HG03521 (cell line): Measurements from ENCODE around the gene ETFBKMT.
"Not testable (repeated sequence)": the region's sequence is repeated elsewhere in the genome, so short reads cannot be mapped to it uniquely, and the experiment has no call there.

ENCODE experiments used
- ATAC-seq: cut with Tn5 transposase; IDR thresholded peaks from one replicate; pipeline ENCODE4 v1.9.1; 2021; ENCODE audit warnings: mild to moderate bottlenecking, moderate library complexity; ENCODE audit not compliant: unreplicated experiment

The ETFBKMT gene

DNA sequence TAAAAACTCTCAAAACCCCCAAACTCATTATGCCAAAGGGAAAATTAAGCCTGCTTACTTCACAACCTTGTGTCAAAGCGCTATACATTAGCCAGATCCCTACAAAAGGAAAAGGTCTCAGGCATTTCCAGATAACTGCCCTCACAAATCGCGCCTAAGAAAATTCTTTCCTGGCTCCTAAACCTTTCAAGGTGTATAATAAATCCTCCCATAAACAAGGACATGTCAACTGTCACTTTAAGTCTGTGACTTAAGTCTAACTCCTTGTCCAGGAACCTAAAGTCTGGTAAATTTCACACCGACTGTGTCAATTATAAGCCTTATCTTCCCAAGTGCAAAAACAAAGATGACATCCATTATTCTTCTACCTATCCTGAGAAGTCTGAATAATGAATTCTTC is 4.3 kb upstream of the ETFBKMT start:
- no peak for ATAC-seq

DNA sequence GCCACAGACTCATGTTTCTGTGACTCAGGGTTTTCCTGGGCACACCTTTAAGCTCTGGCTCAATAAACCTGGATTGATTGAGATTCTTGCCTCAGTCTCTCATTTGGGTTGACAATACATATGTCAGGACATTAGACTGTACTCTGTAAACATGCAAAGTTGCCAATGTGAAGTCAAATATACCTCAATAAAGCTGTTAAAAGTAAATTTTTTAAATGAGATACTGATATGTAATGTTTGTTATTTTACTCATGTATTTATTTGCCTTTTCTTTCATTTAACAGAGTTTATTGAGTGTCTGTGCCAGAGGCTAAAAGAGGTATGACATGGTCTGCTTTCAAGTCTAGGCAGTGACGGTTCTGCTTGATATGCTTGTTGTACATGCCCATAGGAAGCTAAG is 3.7 kb upstream of the ETFBKMT start:
- no peak for ATAC-seq

DNA sequence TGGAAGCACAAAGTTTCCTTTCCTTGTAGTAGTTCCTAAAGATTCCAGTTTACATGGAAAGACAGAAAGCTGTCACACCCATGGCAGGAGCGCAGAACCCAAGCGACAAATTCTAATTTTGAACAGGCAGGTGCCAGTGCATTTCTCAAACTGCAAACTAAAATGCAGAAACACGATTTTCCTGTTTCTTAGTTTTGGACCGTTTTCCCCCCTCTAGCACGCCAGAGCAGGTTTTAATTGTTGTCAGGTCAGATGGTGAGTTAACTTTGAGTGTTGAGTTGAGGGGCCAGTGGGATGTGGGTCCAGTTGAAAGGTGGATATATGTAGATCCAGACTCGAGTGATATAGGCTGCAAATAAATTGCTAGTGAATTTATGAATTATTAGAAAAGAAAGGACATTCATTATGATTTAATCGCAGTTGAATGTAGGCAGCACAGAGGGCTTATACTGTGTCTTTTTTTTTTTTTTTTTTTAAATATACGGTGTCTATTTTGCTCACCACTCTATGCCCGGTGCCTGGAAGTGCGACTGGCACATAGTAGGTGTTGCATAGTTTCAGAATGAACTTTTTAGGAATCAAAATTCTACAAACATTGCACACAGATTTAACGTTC is 909 bp upstream of the ETFBKMT start:
- ATAC-seq = no peak

DNA sequence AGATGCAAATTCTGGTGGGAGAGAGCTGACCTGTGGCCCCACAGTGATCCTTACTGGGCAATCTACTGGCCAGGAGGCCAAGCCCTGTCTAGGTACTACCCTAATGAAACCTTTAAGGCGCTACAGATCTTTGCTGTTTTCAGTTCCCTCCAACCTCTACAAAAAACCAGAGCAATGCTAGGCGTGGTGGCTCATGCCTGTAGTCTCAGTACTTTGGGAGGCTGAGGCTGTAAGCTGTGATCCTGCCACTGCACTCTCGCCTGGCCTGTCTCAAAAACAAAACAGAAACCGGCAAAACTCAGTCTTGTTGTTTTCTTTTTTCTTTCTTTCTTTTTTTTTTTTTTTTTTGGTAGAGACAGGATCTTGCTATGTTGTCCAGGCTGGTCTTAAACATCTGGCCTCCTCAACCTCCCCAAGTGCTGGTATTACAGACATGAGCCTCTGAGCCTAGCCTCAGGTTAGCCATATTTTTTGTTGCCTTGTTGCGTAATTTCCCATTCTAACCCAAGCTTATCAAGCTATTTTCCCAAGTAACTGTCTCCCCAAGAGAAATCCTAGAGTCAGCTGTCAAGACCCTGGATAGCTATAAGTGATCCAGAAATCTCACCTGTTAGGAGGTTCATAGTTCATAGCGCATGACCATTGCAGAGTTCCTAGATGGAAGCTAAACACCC is 2.8 kb downstream of the ETFBKMT start:
- no peak for ATAC-seq

DNA sequence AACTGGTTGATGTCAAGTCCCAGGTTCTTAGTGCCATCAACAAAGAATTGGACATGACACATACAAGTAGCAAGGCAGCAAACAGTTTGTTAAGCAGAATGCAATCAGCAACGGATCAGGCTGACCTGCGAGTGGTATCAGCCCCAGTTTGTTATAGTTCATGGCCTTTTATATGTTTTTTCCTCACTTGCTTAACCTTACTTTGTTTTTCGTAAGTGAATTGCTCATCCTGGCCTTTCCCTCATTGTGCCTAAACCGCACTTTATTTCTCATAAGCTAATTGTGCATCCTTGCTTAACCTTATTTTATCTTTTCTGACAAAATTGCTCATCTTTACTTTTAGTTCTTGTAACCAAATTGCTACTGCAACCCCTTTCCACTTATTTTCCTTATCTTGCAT is 4.1 kb downstream of the ETFBKMT start:
- no peak for ATAC-seq

GRCh38 chr12:31664038-31664437 is 4.5 kb downstream of the ETFBKMT start:
- ATAC-seq = no peak

DNA sequence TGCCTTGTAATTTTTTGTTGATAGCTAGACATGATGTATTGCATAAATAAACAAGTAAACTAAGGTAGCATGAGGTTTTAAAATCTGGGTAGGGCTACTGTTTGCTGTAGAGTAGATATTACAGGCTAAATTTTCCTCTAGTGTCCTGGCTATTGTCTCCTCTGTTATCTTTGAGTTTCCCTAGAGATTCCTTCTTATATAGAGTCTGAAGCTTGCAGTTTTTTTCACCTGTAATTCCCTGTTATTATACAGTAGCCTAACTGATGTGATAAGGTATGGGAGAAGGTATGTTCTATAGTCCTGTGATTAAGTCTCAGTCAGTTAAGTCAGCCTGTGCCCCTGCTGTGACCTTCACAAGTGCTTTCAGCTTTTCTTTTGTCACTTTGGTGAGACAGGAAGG is 9.5 kb downstream of the ETFBKMT start:
- ATAC-seq = no peak

DNA sequence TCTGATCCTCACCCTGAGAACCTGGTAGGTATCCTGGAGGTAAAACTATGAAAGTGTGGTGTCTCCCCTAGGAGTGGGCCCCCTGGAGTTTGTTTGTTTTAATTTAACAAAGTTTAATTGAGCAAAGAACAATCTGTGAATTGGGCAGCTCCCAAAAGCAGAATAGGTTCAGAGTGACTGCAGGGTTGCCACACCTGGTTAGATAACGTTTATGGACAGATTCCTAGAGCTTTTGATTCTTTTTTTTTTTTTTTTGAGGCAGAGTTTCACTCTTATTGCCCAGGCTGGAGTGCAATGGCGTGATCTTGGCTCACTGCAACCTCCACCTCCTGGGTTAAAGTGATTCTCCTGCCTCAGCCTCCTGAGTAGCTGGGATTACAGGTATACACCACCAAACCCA is 10.1 kb downstream of the ETFBKMT start:
- not testable (repeated sequence) for ATAC-seq

- ATAC-seq = no peak
Observed at GRCh38 chr12:31672521-31672920, 13.0 kb downstream of the ETFBKMT start.

DNA sequence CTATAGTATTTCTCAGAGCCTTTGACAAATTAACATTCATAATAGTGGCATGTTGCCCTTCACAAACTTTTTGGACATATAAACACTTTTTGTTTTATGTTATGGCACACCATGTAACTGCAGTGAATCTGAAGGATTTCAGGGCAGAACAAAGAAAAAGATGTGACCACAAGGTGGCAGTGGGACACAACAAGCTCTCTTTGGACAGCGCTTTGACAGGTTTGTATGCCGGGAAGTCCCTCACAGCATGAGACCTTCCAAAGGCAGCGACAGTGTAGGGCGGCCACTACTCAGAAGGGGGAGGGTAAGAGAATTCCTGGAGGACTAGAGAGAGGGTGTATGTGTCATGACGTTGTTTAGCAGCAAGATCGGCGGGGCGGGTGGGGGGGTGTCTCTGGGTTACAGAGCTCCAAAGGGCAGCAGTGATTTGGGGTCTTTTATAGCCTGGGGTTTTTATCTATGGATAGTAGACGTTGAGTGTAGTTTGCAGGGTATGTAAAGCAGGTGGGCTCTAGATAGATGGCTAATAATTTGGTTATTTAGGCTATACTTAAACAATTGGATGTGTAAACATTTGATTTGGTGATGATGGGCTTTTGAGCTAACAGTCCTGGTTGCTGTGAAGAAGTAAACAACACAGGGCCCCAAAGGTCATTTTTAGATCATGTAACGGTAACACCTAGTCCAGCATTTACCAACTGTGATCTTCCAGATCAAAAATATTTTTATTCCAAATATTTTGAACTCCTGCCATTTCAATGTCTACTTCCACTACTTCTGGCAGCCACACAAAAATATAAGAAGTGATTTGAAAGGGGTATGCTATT is 22.9 kb downstream of the ETFBKMT start:
- ATAC-seq = peak; percentile 72

- no peak for ATAC-seq
Observed at GRCh38 chr12:31685801-31686200, 26.3 kb downstream of the ETFBKMT start.

GRCh38 chr12:31687101-31687527 is 27.6 kb downstream of the ETFBKMT start:
- ATAC-seq = no peak

DNA sequence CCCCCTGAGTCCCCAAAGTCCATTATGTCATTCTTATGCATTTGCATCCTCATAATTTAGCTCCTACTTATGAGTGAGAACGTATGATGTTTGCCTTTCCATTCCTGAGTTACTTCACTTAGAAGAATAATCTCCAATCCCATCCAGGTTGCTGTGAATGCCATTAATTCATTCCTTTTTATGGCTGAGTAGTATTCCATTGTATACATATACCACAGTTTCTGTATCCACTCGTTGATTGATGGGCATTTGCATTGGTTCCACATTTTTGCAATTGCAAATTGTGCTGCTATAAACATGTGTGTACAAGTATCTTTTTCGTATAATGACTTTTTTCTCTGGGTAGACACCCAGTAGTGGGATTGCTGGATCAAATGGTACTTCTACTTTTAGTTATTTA is 30.4 kb downstream of the ETFBKMT start:
- ATAC-seq = not testable (repeated sequence)

- ATAC-seq = no peak
Observed at GRCh38 chr12:31702047-31702446, 42.6 kb downstream of the ETFBKMT start.

GRCh38 chr12:31705621-31706020 is 46.1 kb downstream of the ETFBKMT start:
- no peak for ATAC-seq

GRCh38 chr12:31708118-31708517 is 48.6 kb downstream of the ETFBKMT start:
- not testable (repeated sequence) for ATAC-seq

DNA sequence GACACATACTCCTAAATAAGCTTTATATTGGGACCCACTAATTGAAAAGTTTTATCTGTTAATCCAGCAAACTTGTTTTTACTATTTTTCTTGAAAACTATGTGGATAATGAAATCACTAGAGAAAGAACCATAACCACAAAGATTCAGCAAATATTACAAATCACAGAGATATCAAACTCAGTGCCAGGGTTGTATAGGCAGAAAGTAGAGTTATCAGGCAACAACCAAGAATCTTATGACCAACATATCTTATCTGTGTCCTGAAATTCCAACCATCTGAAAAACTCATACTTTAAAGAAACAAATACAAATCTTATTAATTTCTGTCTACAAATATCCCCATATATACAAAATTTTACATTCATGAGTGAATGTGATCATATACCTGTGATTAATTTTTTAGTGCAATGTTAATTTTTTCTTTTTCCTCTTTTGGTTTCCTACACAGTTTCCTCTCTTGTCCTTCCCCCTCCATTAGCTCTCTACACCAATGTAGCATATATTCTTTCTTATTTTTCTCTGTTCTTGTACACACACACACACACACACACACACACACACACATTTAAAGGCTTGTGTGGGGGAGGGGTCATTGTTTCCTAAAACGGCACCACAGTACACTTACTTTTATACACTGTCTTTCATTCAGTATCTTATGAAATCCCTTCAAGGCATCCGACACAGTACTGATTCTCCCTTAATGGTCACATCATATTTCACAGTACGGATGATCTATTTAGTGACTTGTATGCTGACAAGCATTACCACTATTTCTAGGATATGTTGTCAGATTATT is 50.7 kb downstream of the ETFBKMT start:
- ATAC-seq = no peak

DNA sequence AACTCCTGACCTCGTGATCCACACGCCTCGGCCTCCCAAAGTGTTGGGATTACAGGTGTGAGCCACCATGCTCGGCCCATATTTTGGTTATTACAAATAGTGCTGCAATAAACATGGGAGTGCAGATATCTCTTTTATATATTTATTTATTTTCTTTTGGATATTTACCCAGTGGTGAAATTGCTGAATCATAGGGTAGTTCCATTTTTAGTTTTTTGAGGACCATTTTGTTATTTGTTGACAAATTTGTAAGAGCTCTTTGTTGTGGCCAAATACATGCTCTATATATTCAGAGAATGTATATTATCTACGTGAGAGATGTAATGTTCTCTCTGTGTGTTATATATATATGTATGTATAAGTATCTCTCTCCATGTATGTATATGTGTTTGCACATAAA is 53.4 kb downstream of the ETFBKMT start:
- ATAC-seq = no peak

- ATAC-seq = no peak
Observed at GRCh38 chr12:31714406-31715271, 55.2 kb downstream of the ETFBKMT start.

- ATAC-seq = peak; percentile 56
Observed at GRCh38 chr12:31715283-31715825, 55.9 kb downstream of the ETFBKMT start.
